HG02981 (cell line): ENCODE data around the gene WDR81.
A peak's percentile ranks its signal among the peaks of the same experiment; 100 is the strongest.
"Not testable (repeated sequence)": the region's sequence is repeated elsewhere in the genome, so short reads cannot be mapped to it uniquely, and the experiment has no call there.

Source experiments
- ATAC-seq: cut with Tn5 transposase; IDR thresholded peaks from one replicate; pipeline ENCODE4 v1.9.1; 2021; ENCODE audit warnings: mild to moderate bottlenecking, moderate library complexity; ENCODE audit not compliant: unreplicated experiment

The WDR81 gene

DNA sequence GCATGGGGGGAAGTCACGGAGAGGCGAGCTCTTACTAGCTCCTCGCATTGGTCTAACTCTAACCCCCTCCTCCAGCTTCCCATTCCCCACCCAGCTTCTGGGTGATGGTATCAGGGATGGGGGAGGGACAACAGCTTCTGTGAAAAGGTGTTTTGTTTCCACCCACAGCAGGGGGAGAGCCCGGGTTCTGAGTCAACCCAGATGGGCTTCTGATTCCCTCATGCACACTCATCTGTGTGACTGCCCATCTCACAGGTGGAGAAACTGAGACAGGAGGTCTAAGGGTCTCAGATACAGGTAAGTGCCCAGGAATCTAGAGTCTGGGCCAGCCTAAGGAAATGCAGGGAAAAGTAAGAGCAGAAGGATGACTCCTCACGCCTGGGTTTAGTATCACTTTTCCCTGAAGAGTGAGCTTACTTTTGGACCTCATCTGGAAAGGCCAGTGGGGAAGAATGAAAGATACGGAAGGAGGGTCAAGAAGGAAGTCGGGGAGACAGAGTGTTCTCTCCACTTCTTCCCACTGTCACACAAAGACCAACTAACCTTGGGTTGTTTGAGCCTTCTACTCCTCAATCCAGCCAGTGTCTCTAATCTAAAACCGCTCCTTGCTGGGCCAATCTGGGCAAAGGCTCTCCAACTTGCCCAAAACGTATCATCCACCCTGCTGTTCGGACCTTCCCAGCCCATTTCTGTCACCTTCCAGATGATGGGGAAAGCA, 11.2 kb upstream of the WDR81 start:
- no peak for ATAC-seq

DNA sequence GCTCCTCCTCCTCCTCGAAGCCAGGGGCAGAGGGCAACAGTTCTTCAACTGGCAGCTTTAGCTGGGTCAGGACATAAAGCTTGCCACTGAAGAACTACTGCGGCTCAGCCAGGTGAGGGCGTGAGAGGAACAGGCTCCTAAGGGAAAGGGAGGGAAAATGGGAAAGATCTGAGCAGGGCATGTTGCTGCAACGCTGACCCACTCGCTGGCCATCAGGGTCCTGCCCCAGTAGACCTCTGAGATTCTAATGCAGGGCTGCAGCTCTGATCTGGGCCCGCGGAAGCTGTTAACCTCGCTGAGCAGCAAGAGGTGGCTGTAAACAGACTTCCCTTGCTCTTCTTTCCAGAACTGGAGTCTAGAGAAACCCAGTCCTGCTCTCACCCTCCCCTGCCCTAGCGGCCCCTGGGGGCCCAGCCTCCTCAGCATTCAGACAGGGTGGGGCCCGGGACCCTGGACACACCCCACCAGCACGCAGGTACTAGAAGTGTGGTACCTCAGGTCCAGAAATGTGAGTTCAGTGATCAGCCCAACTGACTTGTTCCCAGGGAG, 10.6 kb upstream of the WDR81 start:
- no peak for ATAC-seq

DNA sequence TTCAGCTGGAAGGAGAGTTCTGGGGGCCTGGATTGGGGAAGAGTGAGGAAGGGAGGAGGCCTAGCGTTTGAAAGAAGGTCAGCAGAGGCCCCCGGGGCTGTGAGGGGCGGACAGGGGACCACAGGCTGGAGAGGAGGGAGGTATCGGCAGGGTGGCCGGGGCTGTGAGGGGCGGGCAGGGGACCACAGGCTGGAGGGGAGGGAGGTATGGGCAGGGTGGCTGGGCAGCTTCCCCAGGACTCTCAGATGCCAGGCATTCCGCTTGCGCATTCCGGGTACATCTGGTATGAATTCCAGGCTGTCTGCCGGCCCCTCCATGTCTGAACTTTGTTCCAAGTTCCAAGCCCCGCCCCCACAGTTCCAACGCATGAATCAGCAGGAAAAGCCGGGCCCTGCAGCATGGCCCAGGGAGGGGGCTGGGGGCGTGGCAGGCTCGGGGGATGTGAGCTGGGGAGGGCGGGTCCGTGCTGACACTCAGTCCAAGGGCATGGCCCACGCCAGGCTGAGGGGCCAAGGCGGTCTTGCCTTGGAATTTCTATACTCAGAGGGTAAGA, 10.0 kb upstream of the WDR81 start:
- ATAC-seq: no peak

DNA sequence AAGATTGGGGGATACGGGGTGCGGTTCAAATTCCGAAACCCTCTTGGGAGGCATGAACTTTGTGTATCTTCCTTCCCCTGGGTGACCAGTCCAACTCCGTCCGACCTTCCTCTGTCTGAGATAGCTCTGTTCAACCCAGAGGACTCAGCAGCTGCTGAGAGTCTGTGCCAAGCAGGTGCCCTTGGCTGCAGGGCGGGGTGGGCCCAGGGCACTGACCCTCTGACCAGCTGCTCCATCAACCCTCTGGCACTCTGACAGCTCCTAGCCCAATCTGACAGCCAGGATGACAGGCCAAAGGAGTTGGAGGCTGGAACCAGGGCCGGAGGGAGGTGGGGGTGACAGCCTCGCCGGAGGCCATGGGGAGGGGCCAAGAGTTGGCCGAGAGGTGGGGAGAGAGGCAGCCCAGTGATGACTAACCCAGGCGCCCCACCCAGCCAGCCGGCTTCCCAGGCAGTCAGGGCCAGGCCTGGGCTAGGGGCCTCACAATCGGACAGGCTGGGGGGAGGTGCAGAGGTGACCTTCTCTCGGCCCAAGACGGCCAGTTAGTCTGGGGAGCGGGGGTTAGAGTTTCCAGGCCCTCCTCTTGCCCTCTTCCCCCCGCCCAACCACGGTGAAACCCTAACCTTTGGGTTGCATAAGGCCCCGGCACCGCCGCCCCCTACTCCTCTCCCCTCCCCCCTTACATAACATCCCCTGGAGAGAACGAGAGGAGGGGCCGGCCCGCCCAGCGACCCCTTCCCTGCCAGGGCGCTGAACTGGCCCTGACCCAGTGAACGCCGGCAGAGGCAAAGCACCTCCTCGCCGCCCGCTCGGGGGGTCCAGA, 9.3 kb upstream of the WDR81 start:
- no peak for ATAC-seq

DNA sequence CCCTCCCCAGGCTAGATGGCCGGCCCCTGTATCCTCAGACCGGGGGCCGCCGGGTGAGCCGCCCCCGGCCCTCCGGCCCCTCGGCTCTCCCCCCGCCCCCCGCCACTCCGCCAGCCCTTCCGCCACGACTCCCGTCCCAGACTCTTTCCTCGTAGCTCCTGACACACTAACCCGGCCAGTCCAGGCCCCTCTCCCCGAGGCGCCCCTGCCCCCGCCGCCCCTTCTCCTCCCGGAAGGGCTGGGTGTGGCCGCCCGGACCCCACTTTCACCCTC, 8.8 kb upstream of the WDR81 start:
- ATAC-seq: no peak

DNA sequence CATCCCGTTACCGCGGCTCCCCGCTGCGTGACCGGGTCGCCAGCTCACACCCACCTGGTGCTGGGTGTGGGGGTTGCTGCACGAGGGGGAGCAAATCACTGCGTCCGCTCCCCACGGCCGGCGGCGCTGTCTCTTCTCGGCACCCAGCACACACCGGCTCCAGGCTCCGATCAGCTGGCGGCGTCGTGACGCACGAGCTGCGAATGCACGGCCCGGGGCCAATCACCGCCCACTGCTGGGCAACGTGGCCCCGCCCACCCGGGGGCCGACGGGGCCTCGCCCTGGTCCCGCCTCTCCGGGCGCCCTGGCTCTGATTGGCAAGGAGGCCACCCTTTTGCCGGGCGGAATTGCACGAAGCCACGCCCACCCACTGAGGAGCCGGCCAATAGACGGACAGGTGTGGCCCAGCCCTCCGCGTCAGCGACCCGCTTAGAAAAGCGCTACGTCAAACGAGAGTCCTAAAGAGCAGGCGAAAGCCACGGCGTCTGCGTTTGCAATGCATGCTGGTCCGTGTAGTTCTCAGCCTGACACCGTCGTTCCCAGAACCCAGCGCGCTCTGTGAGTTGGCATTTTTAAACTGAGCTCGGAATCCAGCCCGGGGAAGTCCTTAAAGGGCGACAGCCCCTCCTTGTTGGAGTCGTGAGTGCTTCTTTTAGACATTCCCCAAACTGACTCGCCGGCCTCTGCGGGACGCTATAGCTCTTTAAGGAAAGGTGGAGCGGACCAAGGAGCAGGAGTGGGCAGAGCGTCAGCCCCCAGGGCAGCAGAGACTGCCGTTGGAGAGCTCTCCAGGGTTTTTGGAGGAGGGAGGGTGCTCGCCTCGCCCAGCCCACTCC, 8.2 kb upstream of the WDR81 start:
- peak; percentile 75 for ATAC-seq

DNA sequence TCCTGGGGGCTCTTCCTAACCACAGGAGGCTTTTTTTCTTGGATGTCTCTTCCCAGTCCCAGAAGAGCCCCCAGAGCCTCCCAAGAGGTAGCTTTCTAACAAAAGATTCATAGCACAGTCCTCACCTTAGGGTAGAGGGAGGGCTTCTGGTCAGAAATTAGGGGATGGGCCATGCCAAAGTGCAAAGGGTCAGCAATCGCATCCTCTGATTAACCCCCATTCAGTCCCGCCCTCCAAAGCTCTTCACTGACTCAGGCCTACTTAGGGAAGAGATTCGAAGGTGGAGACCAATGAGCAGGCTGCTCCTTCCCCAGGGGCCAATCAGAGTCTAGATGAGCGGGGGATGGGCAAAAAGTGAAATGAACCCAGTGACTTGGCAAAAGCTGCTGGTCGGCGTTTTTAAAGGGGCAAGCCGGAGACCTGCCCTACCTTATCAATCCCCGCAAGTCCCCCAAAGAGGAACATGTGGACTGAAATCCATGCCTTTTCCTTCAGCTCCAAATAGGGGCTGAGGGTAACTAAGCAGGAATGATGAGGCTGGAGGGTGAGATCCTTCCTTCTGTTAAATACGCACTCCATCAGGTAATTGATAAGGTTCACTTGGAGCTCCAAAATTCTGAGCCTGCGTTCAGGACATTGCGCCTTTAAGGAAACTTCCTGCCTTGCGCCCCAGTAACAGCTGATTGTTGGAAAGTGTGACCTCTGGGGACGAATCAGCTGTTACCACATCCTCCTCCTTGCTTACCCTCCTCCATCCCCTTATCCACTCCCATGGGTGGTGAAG, 7.4 kb upstream of the WDR81 start:
- ATAC-seq: peak; percentile 36

DNA sequence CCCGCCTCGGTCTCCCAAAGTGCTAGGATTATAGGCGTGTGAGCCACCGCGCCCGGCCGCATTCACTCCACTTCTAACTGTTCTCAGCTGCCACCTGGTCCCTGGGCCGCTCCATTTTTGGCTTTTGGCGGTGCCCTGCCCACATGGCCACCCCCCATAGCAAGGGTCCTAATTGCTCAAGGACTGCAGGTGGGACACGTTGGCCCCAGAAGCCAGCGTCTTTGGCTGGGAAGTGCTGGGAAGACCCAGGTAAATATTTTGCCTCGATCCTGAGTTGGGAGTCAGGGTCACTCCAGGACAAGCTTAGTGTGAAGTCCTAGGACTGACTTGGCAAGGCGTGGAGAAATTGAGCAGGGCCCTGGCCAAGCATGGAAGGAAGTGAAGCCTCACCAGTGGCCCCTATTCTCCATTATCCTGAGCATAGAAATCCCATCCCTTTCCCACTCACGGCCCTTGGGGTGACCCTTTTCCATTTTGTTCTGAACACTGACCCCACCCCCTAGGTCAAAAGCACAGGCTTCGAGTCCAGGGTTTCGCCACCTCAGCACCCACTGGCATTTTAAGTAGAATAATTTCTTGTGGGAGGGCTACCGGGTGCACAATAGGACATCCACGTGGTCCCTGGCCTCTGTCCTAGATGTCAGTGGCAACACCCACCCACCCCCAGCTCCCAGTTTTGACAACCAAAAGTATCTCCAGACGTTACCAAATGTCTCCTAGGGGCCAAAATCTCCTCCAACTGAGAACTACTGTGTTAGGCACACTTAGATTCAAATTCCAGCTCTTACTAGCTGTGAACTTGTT, 5.9 kb upstream of the WDR81 start:
- ATAC-seq: no peak

DNA sequence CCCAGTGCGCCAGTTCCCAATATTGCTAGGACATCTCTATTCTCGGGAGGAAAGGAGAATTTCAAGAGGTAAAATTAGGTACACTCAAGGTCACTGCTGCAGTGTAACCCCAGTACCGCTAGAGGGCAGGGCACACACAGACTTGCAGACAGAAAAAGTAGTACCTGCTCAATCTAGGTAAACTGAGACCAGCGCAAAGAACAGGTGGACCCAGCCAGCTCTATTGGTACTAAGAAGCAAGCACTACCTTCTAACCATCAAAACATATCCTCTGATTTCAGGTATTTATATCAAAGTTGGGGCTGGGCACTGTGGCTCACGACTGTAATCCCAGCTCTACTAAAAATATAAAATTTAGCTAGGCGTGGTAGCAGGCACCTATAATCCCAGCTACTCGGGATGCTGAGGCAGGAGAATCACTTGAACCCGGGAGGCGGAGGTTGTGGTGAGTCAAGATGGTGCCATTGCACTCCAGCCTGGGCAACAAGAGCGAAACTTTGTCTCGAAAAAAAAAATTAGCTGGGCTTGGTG, 3.6 kb upstream of the WDR81 start:
- no peak for ATAC-seq

DNA sequence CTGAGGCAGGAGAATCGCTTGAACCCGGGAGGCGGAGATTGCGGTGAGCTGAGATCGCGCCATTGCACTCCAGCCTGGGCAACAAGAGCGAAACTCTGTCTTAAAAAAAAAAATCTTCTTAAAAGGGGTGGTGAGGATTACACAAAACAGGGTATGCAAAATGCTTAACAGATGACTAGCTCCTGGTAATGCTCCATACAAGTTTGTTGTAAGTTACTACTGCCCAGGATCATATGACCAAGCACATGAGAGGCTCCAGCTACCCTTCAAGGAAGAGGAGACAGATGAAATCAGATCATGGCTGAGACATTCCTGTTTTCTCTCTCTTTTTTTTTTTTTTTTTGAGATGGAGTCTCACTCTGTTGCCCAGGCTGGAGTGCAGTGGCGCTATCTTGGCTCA, 2.5 kb upstream of the WDR81 start:
- not testable (repeated sequence) for ATAC-seq

DNA sequence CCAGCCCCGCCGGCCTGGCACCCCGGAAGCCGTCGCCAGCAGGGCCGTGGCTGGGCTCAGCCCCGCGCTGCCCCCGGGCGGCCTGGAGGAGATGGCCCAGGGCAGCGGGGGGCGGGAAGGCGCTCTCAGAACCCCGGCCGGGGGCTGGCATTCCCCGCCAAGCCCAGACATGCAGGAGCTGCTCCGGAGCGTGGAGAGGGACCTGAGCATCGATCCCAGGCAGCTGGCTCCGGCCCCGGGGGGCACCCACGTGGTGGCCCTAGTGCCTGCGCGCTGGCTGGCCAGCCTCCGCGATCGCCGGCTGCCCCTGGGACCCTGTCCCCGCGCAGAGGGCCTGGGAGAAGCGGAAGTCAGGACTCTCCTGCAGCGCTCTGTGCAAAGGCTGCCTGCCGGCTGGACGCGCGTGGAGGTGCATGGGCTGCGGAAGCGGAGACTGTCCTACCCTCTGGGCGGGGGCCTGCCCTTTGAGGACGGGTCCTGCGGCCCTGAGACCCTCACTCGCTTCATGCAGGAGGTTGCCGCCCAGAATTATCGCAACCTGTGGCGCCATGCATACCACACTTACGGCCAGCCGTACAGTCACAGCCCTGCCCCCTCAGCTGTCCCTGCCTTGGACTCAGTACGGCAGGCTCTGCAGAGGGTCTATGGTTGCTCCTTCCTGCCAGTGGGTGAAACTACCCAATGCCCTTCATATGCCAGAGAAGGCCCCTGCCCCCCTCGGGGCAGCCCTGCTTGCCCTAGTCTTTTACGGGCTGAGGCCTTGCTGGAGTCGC, 551 bp downstream of the WDR81 start:
- ATAC-seq: peak; percentile 19

DNA sequence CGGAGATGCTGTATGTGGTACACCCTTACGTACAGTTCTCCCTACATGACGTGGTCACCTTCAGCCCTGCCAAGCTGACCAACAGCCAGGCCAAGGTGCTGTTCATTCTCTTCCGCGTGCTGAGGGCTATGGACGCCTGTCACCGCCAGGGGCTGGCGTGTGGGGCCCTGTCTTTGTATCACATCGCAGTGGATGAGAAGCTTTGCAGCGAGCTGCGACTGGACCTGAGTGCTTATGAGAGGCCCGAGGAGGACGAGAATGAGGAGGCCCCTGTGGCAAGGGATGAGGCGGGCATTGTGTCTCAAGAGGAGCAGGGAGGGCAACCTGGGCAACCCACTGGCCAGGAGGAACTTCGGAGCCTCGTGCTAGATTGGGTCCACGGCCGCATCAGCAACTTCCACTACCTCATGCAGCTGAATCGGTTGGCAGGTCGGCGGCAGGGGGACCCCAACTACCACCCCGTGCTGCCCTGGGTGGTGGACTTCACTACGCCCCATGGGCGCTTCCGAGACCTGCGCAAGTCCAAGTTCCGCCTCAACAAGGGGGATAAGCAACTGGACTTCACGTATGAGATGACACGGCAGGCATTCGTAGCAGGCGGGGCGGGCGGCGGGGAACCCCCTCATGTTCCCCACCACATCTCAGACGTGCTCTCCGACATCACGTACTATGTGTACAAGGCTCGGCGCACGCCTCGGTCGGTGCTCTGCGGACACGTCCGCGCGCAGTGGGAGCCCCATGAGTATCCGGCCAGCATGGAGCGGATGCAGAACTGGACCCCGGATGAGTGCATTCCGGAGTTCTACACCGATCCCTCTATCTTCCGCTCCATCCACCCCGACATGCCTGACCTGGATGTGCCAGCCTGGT, 1.4 kb downstream of the WDR81 start:
- ATAC-seq: no peak

DNA sequence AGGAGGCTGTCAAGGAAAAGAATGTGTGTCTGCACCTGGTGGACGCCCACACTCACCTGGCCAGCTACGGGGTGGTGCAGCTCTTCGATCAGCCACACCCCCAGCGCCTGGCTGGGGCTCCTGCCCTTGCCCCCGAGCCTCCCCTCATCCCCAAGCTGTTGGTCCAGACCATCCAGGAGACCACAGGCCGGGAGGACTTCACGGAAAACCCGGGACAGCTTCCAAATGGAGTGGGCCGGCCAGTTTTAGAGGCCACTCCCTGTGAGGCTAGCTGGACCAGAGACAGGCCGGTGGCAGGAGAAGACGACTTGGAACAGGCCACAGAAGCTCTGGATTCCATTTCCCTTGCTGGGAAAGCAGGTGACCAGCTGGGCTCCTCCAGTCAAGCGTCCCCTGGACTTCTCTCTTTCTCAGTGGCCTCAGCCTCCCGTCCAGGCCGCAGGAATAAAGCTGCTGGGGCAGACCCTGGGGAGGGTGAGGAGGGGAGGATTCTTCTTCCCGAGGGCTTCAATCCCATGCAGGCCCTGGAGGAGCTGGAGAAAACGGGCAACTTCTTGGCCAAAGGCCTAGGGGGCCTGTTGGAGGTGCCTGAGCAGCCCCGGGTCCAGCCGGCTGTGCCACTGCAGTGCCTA, 2.2 kb downstream of the WDR81 start:
- no peak for ATAC-seq

DNA sequence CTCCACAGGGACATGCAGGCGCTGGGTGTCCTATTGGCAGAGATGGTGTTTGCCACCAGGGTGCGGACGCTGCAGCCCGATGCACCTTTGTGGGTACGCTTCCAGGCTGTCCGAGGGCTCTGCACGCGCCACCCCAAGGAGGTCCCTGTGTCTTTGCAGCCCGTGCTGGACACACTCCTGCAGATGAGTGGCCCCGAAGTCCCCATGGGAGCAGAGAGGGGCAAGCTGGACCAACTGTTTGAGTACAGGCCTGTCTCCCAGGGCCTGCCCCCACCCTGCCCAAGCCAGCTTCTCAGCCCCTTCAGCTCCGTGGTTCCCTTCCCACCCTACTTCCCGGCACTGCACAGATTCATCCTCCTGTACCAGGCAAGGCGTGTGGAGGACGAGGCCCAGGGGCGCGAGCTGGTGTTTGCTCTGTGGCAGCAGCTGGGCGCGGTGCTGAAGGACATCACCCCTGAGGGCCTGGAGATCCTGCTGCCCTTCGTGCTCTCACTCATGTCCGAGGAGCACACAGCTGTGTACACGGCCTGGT, 2.8 kb downstream of the WDR81 start:
- no peak for ATAC-seq

DNA sequence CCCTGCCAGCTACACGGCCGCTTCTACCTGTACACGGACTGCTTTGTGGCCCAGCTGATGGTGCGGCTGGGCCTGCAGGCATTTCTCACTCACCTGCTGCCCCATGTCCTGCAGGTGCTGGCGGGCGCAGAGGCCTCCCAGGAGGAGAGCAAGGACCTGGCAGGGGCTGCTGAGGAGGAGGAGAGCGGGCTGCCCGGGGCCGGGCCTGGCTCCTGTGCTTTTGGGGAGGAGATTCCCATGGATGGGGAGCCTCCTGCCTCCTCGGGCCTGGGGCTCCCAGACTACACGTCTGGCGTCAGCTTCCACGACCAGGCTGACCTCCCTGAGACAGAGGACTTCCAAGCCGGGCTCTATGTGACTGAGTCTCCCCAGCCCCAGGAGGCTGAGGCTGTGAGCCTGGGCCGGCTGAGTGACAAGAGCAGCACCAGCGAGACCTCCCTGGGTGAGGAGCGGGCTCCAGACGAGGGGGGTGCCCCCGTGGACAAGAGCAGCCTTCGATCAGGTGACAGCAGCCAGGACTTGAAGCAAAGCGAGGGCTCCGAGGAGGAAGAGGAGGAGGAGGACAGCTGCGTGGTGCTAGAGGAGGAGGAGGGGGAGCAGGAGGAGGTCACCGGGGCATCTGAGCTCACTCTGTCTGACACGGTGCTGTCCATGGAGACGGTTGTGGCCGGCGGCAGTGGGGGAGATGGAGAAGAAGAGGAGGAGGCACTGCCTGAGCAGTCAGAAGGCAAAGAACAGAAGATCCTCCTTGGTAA, 3.5 kb downstream of the WDR81 start:
- ATAC-seq: no peak

DNA sequence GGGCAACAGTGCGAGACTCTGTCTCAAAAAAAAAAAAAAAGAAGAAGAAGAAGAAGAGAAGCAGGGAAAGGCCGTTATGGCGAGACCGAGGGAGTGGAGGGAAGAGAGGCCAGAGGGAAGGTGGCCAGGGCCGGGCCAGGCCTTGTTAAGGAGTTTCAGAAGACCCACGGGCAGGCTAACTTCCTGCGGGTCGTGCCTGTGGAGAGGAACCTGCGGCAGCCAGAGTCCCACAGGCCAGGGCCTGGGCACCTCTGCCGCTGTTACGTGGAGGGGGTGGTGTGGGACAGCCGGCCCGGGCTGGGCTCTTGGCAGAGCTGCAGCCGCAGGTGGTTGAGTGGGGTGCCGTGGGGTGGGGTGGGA, 5.4 kb downstream of the WDR81 start:
- no peak for ATAC-seq
